Fibroblast of skin of back (primary cell): Measurements from ENCODE around the gene EIF4E1B. TPM values are rescaled to one million over a fixed set of nuclear protein-coding genes. Genes with fewer than 3 reads are reported as not detected.
"Not testable (repeated sequence)": the region's sequence is repeated elsewhere in the genome, so short reads cannot be mapped to it uniquely, and the experiment has no call there.

Experiments used
- DNase-seq: peaks from one replicate; pipeline ENCODE4 v3.0.0-alpha.2; 2013
- polyA plus RNA-seq, 2 experiments: library from polyadenylated mRNA; unstranded; fragments of 120-200 nt; gene quantifications; one replicate each; pipeline ENCODE4 v1.2.1, GENCODE V29; 2013; ENCODE audit not compliant: insufficient read length in 2 of 2

EIF4E1B gene, protein sequence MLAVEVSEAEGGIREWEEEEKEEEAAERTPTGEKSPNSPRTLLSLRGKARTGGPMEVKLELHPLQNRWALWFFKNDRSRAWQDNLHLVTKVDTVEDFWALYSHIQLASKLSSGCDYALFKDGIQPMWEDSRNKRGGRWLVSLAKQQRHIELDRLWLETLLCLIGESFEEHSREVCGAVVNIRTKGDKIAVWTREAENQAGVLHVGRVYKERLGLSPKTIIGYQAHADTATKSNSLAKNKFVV
- polyA plus RNA-seq (2013, experiment 1 of 2; ENCODE audit: insufficient read length) = not detected
- polyA plus RNA-seq (2013, experiment 2 of 2; ENCODE audit: insufficient read length) = not detected

DNA sequence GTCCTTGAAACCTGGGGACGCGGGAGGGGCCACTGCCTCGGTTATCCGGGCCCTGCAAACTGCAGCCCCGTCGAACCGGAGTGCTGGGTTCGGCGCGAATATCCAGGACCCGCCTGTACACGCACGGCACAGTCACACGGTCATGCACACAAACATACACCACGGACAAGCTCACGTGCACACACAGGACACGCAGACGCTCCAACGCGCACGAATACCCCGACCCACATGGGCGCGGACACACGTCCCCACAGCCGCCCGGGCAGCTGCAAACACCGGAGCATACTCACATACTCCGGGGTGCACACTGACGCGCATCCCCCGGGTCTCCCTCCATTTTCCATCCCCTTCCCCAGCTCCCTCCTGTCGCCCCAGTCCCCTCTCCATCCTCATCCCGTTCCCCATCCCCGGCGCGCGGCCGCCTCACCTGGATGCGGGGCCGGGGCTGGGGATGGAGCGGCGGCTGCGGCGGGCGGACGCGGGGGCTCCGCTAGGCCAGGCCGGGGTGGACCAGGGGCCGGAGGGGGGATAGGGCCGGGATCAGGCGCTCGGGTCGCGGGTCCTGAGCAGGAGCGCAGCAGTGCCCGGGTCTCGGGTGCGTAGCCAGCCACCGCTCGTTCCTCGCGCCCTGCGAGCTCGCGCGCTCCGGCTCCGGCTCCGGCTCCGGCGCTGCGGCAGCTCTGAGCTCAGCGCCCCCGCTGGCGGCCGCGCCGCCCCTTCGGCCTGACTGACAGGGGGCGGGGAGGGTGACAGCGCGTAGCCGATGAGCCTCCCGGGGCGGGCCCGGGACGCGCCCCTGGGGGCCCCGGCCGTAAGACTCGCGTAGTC, at the start of gene EIF4E1B, which contains the start of gene SNCB:
EIF4E1B (plus strand) TSS at position 823 of the 828 bp plus-strand sequence. CDS start 12,113 bp downstream, outside the sequence.
SNCB (minus strand) TSS at position 682 of the 828 bp plus-strand sequence. CDS start 880 bp downstream, outside the sequence.
- DNase-seq = peak; percentile 49

DNA sequence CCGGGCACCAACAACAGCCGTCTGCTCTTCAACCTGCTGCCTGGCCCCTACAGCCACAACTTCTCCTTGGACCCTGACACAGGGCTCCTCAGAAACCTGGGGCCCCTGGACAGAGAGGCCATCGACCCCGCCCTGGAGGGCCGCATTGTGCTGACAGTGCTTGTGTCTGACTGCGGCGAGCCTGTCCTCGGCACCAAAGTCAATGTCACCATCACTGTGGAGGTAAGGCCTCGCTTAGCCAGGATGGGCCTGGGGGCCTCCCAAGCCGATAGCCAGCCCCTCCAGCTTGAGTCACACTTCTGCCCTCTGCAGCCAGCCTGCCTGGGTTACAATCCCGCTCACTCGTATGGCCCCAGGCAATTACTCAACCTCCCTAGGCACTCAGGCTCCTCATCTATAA, 49.1 kb upstream of the EIF4E1B start:
- no peak for DNase-seq

DNA sequence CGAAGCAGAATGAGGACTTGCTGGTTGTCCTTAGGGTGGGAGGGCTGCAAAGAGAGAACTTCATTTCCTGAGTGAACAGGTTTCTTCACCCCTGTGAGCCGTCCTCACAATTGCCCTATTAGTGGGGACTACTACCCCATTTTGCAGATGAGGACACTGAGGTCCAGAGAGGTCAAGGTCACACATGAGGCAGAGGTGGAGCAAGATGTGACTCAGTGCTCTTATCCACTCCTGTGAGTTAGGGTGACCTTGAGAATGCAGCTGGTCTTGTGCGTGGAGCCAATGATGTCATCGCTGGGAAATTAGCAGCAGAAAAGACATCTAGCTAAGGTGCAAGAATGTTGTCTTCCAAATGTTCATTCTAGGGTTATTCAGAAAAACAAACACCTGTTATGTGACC, 47.4 kb upstream of the EIF4E1B start:
- no peak for DNase-seq

DNA sequence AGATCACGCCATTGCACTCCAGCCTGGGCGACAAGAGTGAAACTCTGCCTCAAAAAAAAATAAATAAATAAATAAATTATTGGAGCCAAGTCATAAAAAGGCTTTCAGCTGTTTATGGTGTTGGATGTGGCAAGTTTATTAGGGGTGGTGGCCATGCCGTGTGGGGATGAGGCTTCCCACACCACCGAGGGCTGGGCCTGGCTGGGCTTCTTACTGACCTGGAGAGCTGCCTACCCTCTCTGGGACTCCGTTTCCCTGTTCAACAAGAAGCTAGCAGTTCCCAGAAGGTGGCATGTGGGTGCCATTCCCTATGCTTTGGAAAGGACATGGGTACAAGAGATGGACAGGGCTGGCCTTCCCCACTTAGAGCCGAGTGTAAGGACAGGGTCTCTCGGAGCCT, 43.1 kb upstream of the EIF4E1B start:
- no peak for DNase-seq

DNA sequence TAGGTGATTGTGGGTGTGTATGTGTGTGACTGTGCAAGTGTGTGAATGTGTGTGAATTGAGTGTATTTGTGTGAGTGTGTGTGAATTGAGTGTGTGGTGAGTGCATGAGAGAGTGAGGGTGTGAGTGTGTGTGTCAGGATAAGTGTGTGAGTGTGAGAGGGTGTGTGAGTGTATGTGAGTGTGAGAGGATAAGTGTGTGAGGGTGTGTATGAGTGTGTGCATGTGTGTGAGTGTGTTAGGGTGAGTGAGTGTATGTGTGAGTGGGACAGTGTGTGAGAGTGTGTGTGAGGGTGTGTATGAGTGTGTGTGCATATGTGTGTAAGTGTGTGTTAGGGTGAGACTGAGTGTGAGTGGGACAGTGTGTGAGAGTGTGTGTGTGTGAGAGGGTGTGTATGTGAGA, 42.2 kb upstream of the EIF4E1B start:
- DNase-seq = no peak

DNA sequence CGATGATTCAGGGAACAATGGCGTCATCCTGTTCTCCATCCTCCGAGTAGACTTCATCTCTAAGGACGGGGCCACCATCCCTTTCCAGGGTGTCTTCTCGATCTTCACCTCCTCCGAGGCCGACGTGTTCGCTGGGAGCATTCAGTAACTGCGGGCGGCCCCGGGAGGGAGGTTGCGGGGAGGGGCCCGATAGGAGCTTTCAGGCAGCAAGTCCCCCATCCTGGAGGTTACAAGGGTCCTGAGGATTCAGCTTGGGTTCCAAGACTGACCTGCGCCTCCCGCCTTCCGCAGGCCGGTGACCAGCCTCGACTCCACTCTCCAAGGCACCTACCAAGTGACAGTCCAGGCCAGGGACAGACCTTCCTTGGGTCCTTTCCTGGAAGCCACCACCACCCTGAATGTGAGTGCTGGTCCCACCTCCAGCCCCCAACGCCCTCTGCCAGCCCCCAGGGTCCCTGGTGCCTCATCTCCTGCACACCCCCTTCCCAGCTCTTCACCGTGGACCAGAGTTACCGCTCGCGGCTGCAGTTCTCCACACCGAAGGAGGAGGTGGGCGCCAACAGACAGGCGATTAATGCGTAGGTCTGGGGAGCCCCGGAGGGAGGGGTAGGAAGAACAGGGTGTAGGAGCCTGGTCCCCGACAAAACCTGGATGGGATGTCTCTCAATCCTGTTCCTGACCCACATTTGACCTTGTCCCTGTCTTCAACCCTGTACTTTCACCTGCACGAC, 41.3 kb upstream of the EIF4E1B start:
- no peak for DNase-seq

DNA sequence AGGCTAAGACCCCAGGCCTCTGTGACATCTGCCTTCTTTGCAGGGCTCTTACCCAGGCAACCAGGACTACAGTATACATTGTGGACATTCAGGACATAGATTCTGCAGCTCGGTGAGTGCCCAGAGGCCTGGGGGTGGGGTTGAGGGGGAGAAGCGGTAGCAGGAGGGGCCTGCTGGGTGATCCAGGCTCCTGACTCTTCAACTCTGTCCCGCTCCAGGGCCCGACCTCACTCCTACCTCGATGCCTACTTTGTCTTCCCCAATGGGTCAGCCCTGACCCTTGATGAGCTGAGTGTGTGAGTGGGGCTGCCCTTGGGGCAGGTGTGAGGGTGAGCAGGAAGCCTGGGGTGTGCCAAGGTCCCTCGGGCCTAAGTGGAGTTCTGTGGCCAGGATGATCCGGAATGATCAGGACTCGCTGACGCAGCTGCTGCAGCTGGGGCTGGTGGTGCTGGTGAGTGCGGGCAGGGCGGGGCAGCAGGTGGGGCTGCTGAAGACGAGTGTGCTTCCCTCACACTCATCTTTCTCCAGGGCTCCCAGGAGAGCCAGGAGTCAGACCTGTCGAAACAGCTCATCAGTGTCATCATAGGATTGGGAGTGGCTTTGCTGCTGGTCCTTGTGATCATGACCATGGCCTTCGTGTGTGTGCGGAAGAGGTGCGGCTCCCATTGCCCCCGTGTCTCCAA, 40.3 kb upstream of the EIF4E1B start:
- DNase-seq = no peak

DNA sequence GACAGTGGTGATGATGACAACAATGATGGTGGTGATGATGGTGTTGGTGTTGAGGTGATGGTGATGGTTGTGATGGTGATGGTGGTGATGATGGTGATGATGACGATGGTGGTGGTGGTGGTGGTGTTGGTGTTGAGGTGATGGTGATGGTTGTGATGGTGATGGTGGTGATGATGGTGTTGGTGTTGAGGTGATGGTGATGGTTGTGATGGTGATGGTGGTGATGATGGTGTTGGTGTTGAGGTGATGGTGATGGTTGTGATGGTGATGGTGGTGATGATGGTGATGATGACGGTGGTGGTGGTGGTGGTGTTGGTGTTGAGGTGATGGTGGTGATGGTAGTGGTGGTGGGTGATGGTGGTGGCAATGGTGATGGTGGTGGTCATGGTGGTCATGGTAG, 38.8 kb upstream of the EIF4E1B start:
- DNase-seq = not testable (repeated sequence)

GRCh38 chr5:176592573-176592972, 37.9 kb upstream of the EIF4E1B start:
- DNase-seq = no peak

- no peak for DNase-seq
Observed at GRCh38 chr5:176593273-176593869, 37.1 kb upstream of the EIF4E1B start.

DNA sequence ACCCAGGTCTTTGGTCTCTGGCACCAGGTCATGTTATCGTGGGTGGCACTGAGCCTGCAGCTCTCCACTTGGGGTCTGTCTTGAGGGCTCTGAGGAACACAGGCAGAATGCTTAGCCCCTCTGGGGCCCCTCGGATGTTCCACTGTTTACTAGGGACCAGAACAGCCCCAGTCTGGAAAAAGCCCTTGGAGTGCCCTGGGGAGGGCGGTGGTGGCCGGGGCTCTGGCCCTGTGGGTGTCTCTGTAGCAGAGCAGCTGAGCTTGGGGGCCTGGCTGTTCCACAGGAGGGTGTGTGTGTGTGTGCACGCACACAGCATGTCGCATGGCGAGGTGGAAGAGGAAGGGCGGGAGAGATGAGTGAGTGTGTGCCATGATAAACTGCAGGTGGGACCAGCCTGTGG, 35.9 kb upstream of the EIF4E1B start:
- DNase-seq = no peak

DNA sequence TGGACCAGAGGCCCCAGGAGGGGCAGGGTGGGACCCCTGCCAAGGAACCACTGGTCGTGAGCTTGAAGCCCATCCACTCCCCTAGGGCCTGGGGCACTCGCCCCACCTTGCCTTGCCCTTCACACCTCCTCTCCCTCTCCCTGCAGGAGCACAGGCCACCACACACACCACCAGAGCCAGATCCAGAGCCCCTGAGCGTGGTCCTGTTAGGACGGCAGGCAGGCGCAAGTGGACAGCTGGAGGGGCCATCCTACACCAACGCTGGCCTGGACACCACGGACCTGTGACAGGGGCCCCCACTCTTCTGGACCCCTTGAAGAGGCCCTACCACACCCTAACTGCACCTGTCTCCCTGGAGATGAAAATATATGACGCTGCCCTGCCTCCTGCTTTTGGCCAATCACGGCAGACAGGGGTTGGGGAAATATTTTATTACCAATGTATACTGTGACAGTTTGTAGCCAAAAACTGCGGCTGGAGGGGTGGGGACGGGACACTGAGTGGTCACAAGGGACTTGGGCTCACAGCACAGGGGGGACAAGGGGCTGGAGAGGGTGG, 35.0 kb upstream of the EIF4E1B start:
- no peak for DNase-seq

GRCh38 chr5:176596069-176596644, 34.3 kb upstream of the EIF4E1B start:
- DNase-seq = no peak

- peak; percentile 32 for DNase-seq
Observed at GRCh38 chr5:176596689-176597416, 33.6 kb upstream of the EIF4E1B start.

DNA sequence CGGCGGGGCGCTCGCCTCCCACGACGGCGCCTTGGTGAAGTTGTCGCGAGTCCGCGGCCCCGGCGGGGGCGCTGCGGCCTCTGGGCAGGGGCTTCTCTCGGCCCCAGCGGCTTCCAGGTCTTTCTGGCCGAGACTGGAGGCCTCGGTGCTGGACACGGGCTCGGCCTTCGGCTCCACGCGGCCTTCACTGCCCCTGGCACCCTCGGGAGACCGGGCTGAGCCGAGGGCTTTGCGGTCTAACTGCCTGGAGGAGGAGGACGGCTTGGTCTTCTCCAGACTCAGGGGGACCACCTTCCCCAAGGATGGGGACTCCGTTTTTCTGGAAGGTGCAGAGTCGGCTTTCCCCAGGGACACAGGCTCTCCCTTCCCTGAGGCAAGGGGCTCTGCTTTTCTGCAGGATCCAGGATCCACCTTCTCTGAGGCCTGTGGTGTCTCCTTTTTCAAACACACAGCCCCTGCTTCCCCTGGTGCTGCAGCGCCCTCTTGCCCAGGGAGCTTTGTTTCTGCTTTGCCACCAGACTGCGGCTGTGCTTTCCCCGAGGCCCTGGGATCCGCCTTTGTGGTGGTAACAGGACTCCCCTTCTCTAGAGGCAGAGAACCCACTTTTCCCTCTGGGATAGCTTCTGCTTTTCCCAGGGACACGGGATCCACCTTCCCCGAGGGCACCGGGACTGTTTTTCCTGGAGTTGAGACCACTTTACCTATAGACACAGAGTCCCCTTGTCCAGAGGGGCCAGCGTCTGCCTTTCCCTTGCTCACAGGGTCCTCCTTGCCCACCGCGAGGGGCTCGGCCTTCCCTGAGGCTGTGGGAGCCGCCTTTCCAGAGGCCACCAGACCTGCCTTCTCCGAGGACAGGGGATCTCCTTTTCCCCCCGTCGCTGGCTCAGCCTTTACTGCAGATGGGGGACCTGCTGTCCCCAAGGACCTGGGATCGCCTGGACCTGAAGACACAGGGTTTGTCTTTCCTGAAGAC, 32.8 kb upstream of the EIF4E1B start:
- DNase-seq = no peak

- DNase-seq = not testable (repeated sequence)
Observed at GRCh38 chr5:176599749-176600430, 30.6 kb upstream of the EIF4E1B start.

DNA sequence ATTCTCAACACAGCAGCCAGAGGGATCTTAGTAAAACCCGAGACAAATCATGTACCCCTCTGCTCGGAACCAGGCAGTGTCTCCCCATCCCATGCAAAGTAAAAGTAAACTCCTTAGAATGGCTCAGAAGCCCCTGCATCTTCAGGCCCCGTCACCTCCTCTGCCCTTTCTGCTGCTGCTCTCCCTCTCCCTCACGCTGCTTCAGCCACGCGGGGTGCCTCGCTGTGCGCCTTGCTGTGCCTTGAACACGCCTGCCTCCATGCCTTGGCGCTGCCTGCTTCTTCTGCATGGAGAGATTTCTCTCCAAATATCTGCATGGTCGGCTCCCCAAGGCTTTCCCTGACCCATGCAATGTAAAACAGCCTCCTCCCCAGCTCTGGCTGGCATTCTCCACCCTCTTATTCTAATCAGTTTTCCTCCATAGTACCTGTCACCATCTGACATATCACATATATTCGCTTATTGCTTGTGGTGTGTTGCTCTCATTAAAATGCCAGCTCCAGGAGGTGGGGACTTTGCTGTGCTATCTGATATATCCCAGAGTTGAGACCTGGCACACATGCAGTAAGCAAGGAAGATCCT, 28.5 kb upstream of the EIF4E1B start:
- DNase-seq = no peak

DNA sequence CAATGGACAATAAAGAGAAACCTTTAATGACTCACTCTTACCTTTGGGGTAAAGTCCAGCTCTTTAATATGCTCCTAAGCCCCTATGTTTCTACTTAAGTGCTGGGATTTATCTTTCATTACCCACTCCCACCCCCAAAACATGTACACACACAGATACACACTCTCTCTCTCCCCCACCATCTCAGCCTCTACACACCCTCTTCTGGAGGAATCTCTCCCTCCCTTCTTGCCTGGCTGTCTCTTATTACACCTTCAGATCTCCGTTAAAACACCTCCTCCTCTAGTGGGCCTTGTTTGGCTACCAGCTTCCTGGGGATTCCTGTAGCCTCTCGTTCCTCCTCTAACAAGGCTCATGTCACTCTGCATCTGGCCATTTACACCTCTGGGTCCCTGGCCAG, 27.4 kb upstream of the EIF4E1B start:
- DNase-seq = no peak
